A673 (cell line): ENCODE measurements around the gene GNLY. TPM values are rescaled to one million over a fixed set of nuclear protein-coding genes. Genes with fewer than 3 reads are reported as not detected.

Source experiments
- BruUV-seq: library from RNA; stranded (reverse); fragments of 400-500 nt; replicated peaks from 2 replicates; lab custom pipeline; 2021; lab: Mats Ljungman, UMichigan
- CTCF ChIA-PET: fragments of 300-600 bp; sonication (Branson Sonifier 250); formaldehyde crosslinking; loops from one replicate; lab custom pipeline; 2022; ENCODE audit warnings: antibody characterized with exemption; lab: Charles Lee
- POLR2A ChIA-PET: fragments of 300-600 bp; sonication (Branson Sonifier 250); formaldehyde crosslinking; loops from one replicate; lab custom pipeline; 2022; ENCODE audit warnings: antibody characterized with exemption; ENCODE audit not compliant: low non-redundant PET; lab: Charles Lee
- DNase-seq: peaks from one replicate; pipeline ENCODE4 v3.0.0-alpha.2; 2015; ENCODE audit warnings: low spot score
- H3K27ac ChIP-seq: fragments of 200-600 bp; sonication (generic); 2 replicates; pipeline ENCODE4 v1.5.1; 2016; ENCODE audit warnings: mixed run types, low read depth, mild to moderate bottlenecking, mixed read lengths, antibody characterized with exemption, low read length; ENCODE audit not compliant: poor library complexity, severe bottlenecking
- H3K27me3 ChIP-seq: fragments of 200-600 bp; sonication (generic); replicated peaks from 2 replicates; pipeline ENCODE4 v1.6.1; 2017; ENCODE audit warnings: mixed run types, low read depth, mild to moderate bottlenecking, mixed read lengths, antibody characterized with exemption, low read length; ENCODE audit not compliant: insufficient read depth, poor library complexity
- H3K36me3 ChIP-seq: fragments of 200-600 bp; sonication (generic); 2 replicates; pipeline ENCODE4 v1.6.1; 2016; ENCODE audit warnings: mixed run types, mild to moderate bottlenecking, mixed read lengths, antibody characterized with exemption, low read length; ENCODE audit not compliant: insufficient read depth, poor library complexity, severe bottlenecking
- H3K4me1 ChIP-seq: fragments of 200-600 bp; sonication (generic); 2 replicates; pipeline ENCODE4 v1.6.1; 2017; ENCODE audit warnings: mixed run types, mild to moderate bottlenecking, mixed read lengths, antibody characterized with exemption, low read length; ENCODE audit not compliant: insufficient read depth, poor library complexity, severe bottlenecking
- H3K4me3 ChIP-seq: fragments of 200-600 bp; sonication (generic); 2 replicates; pipeline ENCODE4 v1.5.1; 2016; ENCODE audit warnings: low read depth, mixed run types, mild to moderate bottlenecking, mixed read lengths, low read length; ENCODE audit not compliant: poor library complexity, severe bottlenecking
- H3K9me3 ChIP-seq: fragments of 200-600 bp; sonication (generic); 2 replicates; pipeline ENCODE4 v1.6.1; 2016; ENCODE audit warnings: mixed run types, low read depth, mild to moderate bottlenecking, mixed read lengths, antibody characterized with exemption, low read length; ENCODE audit not compliant: poor library complexity, severe bottlenecking
- CTCF ChIP-seq: fragments of 300-800, 200-600 bp; sonication (generic); conservative IDR thresholded peaks from 2 replicates; pipeline ENCODE4 v1.5.1; 2017; ENCODE audit warnings: low read depth, mild to moderate bottlenecking, antibody characterized with exemption, low read length, moderate library complexity, mixed read lengths
- EZH2 ChIP-seq: fragments of 200-600 bp; sonication (generic); IDR thresholded peaks from 2 replicates; pipeline ENCODE4 v1.6.1; 2017; ENCODE audit warnings: borderline replicate concordance, low read depth, mild to moderate bottlenecking, mixed read lengths, antibody characterized with exemption, low read length; ENCODE audit not compliant: poor library complexity, severe bottlenecking
- intact Hi-C: fragments of 100-400 bp; cut with micrococcal nuclease; formaldehyde crosslinking; loops from one replicate; pipeline ENCODE4 v1.10.0; 2022; ENCODE audit not compliant: unreplicated experiment
- total RNA-seq: library from RNA; stranded (reverse); gene quantifications from 2 replicates; pipeline ENCODE4 v1.2.3, GENCODE V29; 2021

Gene GNLY
- total RNA-seq, 1 experiment from 2014 or later, result not detected

- POLR2A ChIA-PET, result no interaction called here
- TF ChIP-seq CTCF (no peak), EZH2 (no peak)
- no peak overlapping the region for H3K4me3 ChIP-seq
- no peak overlapping the region for H3K27ac ChIP-seq
- H3K9me3 ChIP-seq, result no peaks in the 10 kb centered on the region
- no peaks in the 10 kb centered on the region for H3K27me3 ChIP-seq
- no peaks in the 10 kb centered on the region for H3K4me1 ChIP-seq
- no TSS peak for BruUV-seq
- CTCF ChIA-PET, result no interaction called here
- no peak for DNase-seq
- H3K36me3 ChIP-seq, result peaks cover 58% of the 10 kb centered on the region
- intact Hi-C loops, result no loop called here
Observed at GRCh38 chr2:85650456-85650855, 43.7 kb upstream of the GNLY start.

DNA sequence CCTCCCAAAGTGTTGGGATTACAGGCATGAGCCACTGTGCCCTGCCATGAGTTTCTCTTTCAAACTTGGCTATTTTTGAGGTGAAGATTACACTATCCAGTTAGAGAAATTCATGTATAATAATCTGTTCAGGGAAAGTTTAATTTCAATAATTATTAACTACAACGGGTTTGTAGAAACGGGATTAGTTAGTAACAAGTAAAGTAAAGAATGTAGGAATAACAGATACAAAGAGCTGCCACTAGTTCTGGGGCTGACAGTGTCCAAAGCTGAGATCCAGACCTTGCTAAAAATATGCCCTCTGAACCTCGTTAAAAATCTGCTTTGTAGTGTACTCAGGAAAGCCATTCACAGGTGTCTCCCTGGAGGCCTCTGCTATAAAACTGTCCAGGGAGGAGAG lies 43.1 kb upstream of the GNLY start:
- CTCF ChIA-PET, result no interaction called here
- Histone ChIP-seq H3K27me3 (no peaks in the 10 kb centered on the region), H3K4me3 (no peak overlapping the region), H3K27ac (no peak overlapping the region), H3K36me3 (peaks cover 51% of the 10 kb centered on the region), H3K4me1 (no peaks in the 10 kb centered on the region), H3K9me3 (no peaks in the 10 kb centered on the region)
- DNase-seq, result no peak
- POLR2A ChIA-PET, result no interaction called here
- intact Hi-C loops, result no loop called here
- TF ChIP-seq CTCF (no peak), EZH2 (no peak)
- BruUV-seq, result no TSS peak

DNA sequence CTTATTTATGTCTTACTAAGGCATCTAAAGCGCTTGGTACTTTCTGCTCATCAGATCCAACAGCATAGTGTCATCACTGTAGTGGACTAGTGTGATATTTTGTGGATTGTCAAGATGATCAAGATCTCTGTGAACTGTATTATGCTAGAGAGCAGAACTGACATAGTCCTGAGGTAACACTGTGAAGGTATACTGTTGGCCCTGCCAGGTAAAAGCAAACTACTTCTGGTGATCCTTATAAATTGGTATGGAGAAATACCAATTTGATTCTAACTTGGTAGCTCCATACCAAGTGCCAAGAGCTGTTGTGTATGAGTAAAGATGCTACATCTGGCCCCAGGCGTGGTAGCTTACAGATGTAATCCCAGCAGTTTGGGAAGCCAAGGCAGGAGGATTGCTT lies 42.1 kb upstream of the GNLY start:
- TF ChIP-seq EZH2 (no peak), CTCF (no peak)
- no peak overlapping the region for H3K4me3 ChIP-seq
- BruUV-seq, result no TSS peak
- CTCF ChIA-PET, result interaction anchor here (0.7 kb wide), 1 partner anchor 14 kb away, joined by 3 read pairs; no protein-coding TSS in a partner anchor
- H3K27ac ChIP-seq, result no peak overlapping the region
- DNase-seq, result no peak
- H3K27me3 ChIP-seq, result no peaks in the 10 kb centered on the region
- intact Hi-C loops, result no loop called here
- POLR2A ChIA-PET, result no interaction called here
- peaks cover 42% of the 10 kb centered on the region for H3K36me3 ChIP-seq
- H3K9me3 ChIP-seq, result no peaks in the 10 kb centered on the region
- no peaks in the 10 kb centered on the region for H3K4me1 ChIP-seq
